SK-N-SH (cell line): ENCODE results near the gene PIGB. TPM values are rescaled to one million over a fixed set of nuclear protein-coding genes. Genes with fewer than 3 reads are reported as not detected.

ENCODE experiments used
- CTCF ChIA-PET: fragments of 300-600, 350-600 bp; formaldehyde crosslinking; extraction: SDS; loops from one replicate; lab custom pipeline; 2021; lab: Yijun Ruan, JAX
- POLR2A ChIA-PET: fragments of 350-600 bp; sonication (Branson Sonifier 250); formaldehyde crosslinking; extraction: SDS; loops from one replicate; lab custom pipeline; 2020; ENCODE audit warnings: antibody characterized with exemption, inconsistent platforms; lab: Yijun Ruan, JAX
- DNase-seq: peaks from one replicate; pipeline ENCODE4 v3.0.0; 2012
- H2AFZ ChIP-seq: fragments of 200-600 bp; sonication (generic); 2 replicates; pipeline ENCODE4 v1.8.1; 2016; ENCODE audit warnings: antibody characterized with exemption, mild to moderate bottlenecking, low read depth
- H3F3A ChIP-seq: fragments of 200-600 bp; sonication (generic); replicated peaks from 2 replicates; pipeline ENCODE3; 2016; ENCODE audit warnings: antibody characterized with exemption, mild to moderate bottlenecking; ENCODE audit not compliant: insufficient read depth
- H3K27ac ChIP-seq, 2 experiments: fragments of 200-500 bp in 1 of 2; fragments of 200-600 bp in 1 of 2; sonication (Bioruptor generic) in 1 of 2; sonication (generic), shearing (Covaris generic) in 1 of 2; 2 replicates each; pipeline versions ENCODE4 v1.5.1 to v1.6.1; 2014 to 2016; ENCODE audit warnings: low read depth in 2 of 2, inconsistent platforms in 1 of 2, low read length in 1 of 2, mild to moderate bottlenecking in 1 of 2, mixed read lengths in 1 of 2
- H3K27me3 ChIP-seq: fragments of 200-600 bp; sonication (generic), shearing (Covaris generic); 2 replicates; pipeline ENCODE4 v1.6.1; 2016; ENCODE audit warnings: mixed run types; ENCODE audit not compliant: insufficient read depth
- H3K36me3 ChIP-seq, 2 experiments: fragments of 200-500 bp in 1 of 2; fragments of 200-600 bp in 1 of 2; sonication (Bioruptor generic) in 1 of 2; sonication (generic) in 1 of 2; replicated peaks in 1 of 2; 2 replicates each; pipeline versions ENCODE3 to v1.5.1; 2014 to 2016; ENCODE audit warnings: low read length in 1 of 2, mild to moderate bottlenecking in 1 of 2; ENCODE audit not compliant: insufficient read depth in 2 of 2, control insufficient read depth in 1 of 2
- H3K4me1 ChIP-seq, 2 experiments: fragments of 200-500 bp in 1 of 2; fragments of 200-600 bp in 1 of 2; sonication (Bioruptor generic) in 1 of 2; sonication (generic), shearing (Covaris generic) in 1 of 2; 2 replicates each; pipeline versions ENCODE4 v1.5.1 to v1.6.1; 2014 to 2016; ENCODE audit warnings: low read depth in 1 of 2, low read length in 1 of 2, mixed run types in 1 of 2; ENCODE audit not compliant: insufficient read depth in 2 of 2, control insufficient read depth in 1 of 2
- H3K4me2 ChIP-seq: fragments of 200-600 bp; sonication (generic), shearing (Covaris generic); 2 replicates; pipeline ENCODE4 v1.6.1; 2017; ENCODE audit warnings: mixed run types
- H3K4me3 ChIP-seq, 2 experiments: fragments of 200-500 bp in 1 of 2; fragments of 200-600 bp in 1 of 2; sonication (Bioruptor generic) in 1 of 2; sonication (generic), shearing (Covaris generic) in 1 of 2; 2 replicates each; pipeline versions ENCODE4 v1.5.1 to v1.8.1; 2014 to 2016; ENCODE audit warnings: low read depth in 2 of 2, inconsistent platforms in 1 of 2, low read length in 1 of 2, mild to moderate bottlenecking in 1 of 2, mixed read lengths in 1 of 2, moderate library complexity in 1 of 2
- H3K79me2 ChIP-seq: fragments of 200-600 bp; sonication (generic); 2 replicates; pipeline ENCODE4 v1.8.1; 2017; ENCODE audit warnings: mild to moderate bottlenecking; ENCODE audit not compliant: insufficient read depth
- H3K9ac ChIP-seq: fragments of 200-600 bp; sonication (generic); 2 replicates; pipeline ENCODE4 v1.6.1; 2017; ENCODE audit warnings: mixed run types
- H3K9me2 ChIP-seq: fragments of 200-600 bp; sonication (generic); 2 replicates; pipeline ENCODE4 v1.6.1; 2017; ENCODE audit warnings: mixed run types
- H3K9me3 ChIP-seq: fragments of 200-600 bp; sonication (generic); 2 replicates; pipeline ENCODE4 v1.6.1; 2017; ENCODE audit warnings: mixed run types, mild to moderate bottlenecking, moderate library complexity
- H4K20me1 ChIP-seq: fragments of 200-600 bp; sonication (generic); 2 replicates; pipeline ENCODE4 v1.6.1; 2017; ENCODE audit warnings: mild to moderate bottlenecking, mixed run types; ENCODE audit not compliant: insufficient read depth
- CHD2 ChIP-seq: fragments of 150-350 bp; IDR thresholded peaks from 2 replicates; pipeline ENCODE4 v1.6.1; 2018; ENCODE audit warnings: low read length; ENCODE audit not compliant: partially characterized antibody
- EZH2phosphoT487 ChIP-seq: fragments of 200-600 bp; sonication (generic); IDR thresholded peaks from 2 replicates; pipeline ENCODE4 v1.6.1; 2017; ENCODE audit warnings: low read depth, mixed run types, mild to moderate bottlenecking, antibody characterized with exemption, moderate library complexity, borderline replicate concordance
- FOXJ3 ChIP-seq: sonication (generic); formaldehyde crosslinking; IDR thresholded peaks from 2 replicates; pipeline ENCODE4 v1.5.1; 2020; ENCODE audit warnings: mild to moderate bottlenecking, missing genetic modification reagents
- GABPA ChIP-seq: IDR thresholded peaks from 2 replicates; pipeline ENCODE4 v1.4.0; 2012; ENCODE audit warnings: low read depth, mild to moderate bottlenecking
- POLR2AphosphoS5 ChIP-seq: IDR thresholded peaks from 2 replicates; pipeline ENCODE4 v1.6.1; 2012; ENCODE audit warnings: low read depth, low read length
- RCOR1 ChIP-seq: fragments of 150-350 bp; IDR thresholded peaks from 2 replicates; pipeline ENCODE4 v1.6.1; 2017; ENCODE audit warnings: antibody characterized with exemption, low read length
- RXRA ChIP-seq: IDR thresholded peaks from 2 replicates; pipeline ENCODE4 v1.4.0; 2012; ENCODE audit warnings: low read depth, mild to moderate bottlenecking, borderline replicate concordance
- SIN3A ChIP-seq: IDR thresholded peaks from 2 replicates; pipeline ENCODE4 v1.6.1; 2012; ENCODE audit warnings: low read depth, mild to moderate bottlenecking, low read length, moderate library complexity, borderline replicate concordance
- SMC3 ChIP-seq: IDR thresholded peaks from 2 replicates; pipeline ENCODE4 v1.6.1; 2012; ENCODE audit warnings: low read depth, low read length, improper control_type of control experiment
- TEAD4 ChIP-seq: IDR thresholded peaks from 2 replicates; pipeline ENCODE4 v1.4.0; 2012; ENCODE audit warnings: mild to moderate bottlenecking, borderline replicate concordance; ENCODE audit not compliant: insufficient read depth
- WGBS: methylation state at CpG from one replicate; pipeline ENCODE4 v1.1.6; 2017; ENCODE audit warnings: low lambda C conversion rate; 5-methylcytosine and 5-hydroxymethylcytosine counted together
- polyA plus RNA-seq, 3 experiments: library from polyadenylated mRNA; depleted of rRNA; stranded (reverse); fragments of >200 nt; gene quantifications; 2 replicates each; pipeline ENCODE4 v1.2.3, GENCODE V29; 2012
- TF ChIP-seq, protein P1 (sequence below): IDR thresholded peaks from 2 replicates; pipeline ENCODE4; 2012
- TF ChIP-seq, protein P2 (sequence below): IDR thresholded peaks from 2 replicates; pipeline ENCODE4 v1.6.1; 2012; ENCODE audit warnings: mild to moderate bottlenecking, low read depth, low read length, moderate library complexity
- TF ChIP-seq, protein P3 (sequence below): IDR thresholded peaks from 2 replicates; pipeline ENCODE4 v1.4.0; 2012; ENCODE audit warnings: low read depth, borderline replicate concordance
- TF ChIP-seq, protein P4 (sequence below): fragments of 150-350 bp; IDR thresholded peaks from 2 replicates; pipeline ENCODE4 v1.6.1; 2017; ENCODE audit warnings: antibody characterized with exemption, low read length, low read depth, borderline replicate concordance

The PIGB gene
- polyA plus RNA-seq, 1 of the 3 experiments (the other 2 are of a cell fraction) = 6.6 TPM

DNA sequence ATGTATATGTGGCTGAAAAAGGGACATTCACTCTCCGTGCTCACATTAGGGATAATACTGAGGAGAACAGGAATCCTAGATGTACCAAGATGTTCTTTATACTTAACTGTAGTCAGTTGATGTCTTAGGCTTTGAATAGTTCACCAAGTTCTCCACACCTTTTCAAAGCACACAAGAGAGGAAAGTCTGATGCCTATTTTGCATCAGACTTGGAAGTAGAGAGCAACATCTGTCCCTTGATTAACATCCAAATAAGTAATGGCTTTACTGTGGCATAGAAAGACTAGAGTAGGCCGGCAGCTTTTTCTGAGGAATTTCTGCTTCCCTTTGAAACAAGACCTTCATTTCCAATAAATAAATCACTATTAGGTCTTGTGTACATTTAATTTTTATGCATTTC is 34.0 kb downstream of the PIGB start:
- Histone ChIP-seq H3K4me3 (no peak overlapping the region), H3K4me1 (no peaks in the 10 kb centered on the region; a peak in 1 of 4 replicates), H4K20me1 (no peaks in the 10 kb centered on the region), H3K36me3 (peaks cover 3 to 38% of the 10 kb centered on the region in 2 experiments), H3K9me2 (no peaks in the 10 kb centered on the region), H3K4me2 (no peak overlapping the region), H3K79me2 (no peaks in the 10 kb centered on the region), H3F3A (peaks cover 7% of the 10 kb centered on the region), H2AFZ (no peak overlapping the region), H3K27ac (no peak overlapping the region), H3K27me3 (no peaks in the 10 kb centered on the region), H3K9me3 (no peaks in the 10 kb centered on the region), H3K9ac (no peak overlapping the region)
- DNase-seq = no peak
- ChIA-PET POLR2A (no interaction called here), CTCF (interaction anchor here (1.7 kb wide), 1 partner anchor 55 kb away, joined by 3 read pairs; the partner anchor contains the start of genes CCPG1 and PIERCE2)
- TF ChIP-seq, protein P1, sequence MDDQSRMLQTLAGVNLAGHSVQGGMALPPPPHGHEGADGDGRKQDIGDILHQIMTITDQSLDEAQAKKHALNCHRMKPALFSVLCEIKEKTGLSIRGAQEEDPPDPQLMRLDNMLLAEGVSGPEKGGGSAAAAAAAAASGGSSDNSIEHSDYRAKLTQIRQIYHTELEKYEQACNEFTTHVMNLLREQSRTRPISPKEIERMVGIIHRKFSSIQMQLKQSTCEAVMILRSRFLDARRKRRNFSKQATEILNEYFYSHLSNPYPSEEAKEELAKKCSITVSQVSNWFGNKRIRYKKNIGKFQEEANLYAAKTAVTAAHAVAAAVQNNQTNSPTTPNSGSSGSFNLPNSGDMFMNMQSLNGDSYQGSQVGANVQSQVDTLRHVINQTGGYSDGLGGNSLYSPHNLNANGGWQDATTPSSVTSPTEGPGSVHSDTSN = no peak
- TF ChIP-seq SMC3 (no peak), POLR2AphosphoS5 (no peak), CHD2 (no peak), RXRA (no peak), EZH2phosphoT487 (no peak), RCOR1 (no peak), GABPA (no peak), FOXJ3 (no peak), TEAD4 (no peak), SIN3A (no peak)
- TF ChIP-seq, protein P2, sequence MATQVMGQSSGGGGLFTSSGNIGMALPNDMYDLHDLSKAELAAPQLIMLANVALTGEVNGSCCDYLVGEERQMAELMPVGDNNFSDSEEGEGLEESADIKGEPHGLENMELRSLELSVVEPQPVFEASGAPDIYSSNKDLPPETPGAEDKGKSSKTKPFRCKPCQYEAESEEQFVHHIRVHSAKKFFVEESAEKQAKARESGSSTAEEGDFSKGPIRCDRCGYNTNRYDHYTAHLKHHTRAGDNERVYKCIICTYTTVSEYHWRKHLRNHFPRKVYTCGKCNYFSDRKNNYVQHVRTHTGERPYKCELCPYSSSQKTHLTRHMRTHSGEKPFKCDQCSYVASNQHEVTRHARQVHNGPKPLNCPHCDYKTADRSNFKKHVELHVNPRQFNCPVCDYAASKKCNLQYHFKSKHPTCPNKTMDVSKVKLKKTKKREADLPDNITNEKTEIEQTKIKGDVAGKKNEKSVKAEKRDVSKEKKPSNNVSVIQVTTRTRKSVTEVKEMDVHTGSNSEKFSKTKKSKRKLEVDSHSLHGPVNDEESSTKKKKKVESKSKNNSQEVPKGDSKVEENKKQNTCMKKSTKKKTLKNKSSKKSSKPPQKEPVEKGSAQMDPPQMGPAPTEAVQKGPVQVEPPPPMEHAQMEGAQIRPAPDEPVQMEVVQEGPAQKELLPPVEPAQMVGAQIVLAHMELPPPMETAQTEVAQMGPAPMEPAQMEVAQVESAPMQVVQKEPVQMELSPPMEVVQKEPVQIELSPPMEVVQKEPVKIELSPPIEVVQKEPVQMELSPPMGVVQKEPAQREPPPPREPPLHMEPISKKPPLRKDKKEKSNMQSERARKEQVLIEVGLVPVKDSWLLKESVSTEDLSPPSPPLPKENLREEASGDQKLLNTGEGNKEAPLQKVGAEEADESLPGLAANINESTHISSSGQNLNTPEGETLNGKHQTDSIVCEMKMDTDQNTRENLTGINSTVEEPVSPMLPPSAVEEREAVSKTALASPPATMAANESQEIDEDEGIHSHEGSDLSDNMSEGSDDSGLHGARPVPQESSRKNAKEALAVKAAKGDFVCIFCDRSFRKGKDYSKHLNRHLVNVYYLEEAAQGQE = no peak
- TF ChIP-seq, protein P3, sequence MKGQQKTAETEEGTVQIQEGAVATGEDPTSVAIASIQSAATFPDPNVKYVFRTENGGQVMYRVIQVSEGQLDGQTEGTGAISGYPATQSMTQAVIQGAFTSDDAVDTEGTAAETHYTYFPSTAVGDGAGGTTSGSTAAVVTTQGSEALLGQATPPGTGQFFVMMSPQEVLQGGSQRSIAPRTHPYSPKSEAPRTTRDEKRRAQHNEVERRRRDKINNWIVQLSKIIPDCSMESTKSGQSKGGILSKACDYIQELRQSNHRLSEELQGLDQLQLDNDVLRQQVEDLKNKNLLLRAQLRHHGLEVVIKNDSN = no peak
- TF ChIP-seq, protein P4, sequence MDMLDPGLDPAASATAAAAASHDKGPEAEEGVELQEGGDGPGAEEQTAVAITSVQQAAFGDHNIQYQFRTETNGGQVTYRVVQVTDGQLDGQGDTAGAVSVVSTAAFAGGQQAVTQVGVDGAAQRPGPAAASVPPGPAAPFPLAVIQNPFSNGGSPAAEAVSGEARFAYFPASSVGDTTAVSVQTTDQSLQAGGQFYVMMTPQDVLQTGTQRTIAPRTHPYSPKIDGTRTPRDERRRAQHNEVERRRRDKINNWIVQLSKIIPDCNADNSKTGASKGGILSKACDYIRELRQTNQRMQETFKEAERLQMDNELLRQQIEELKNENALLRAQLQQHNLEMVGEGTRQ = no peak
- WGBS = 98% methylated on average over 2 of the region's 2 CpGs
